ENCODE measurements around the gene RELA. TPM values are rescaled to one million over a fixed set of nuclear protein-coding genes. Genes with fewer than 3 reads are reported as not detected.

RELA gene
- total RNA-seq, 1 experiment from 2014 or later = 76.4 TPM

- CTCF ChIA-PET = interaction anchor here (0.6 kb wide), 1 partner anchor 60 kb away, joined by 4 read pairs; no protein-coding TSS in a partner anchor
- intact Hi-C loops (cut with micrococcal nuclease; ENCODE audit: unreplicated experiment) = no loop called here
- no peak overlapping the region for H3K27ac Mint-ChIP-seq (ENCODE audit: unreplicated experiment)
- BruUV-seq (replicated peaks) = no TSS peak
- no peak for TF ChIP-seq CTCF (IDR thresholded peaks at IDR 0.05; ENCODE audit: unreplicated experiment)
- H3K9me3 Mint-ChIP-seq (ENCODE audit: low read depth, unreplicated experiment) = no peaks in the 10 kb centered on the region
- H3K4me3 Mint-ChIP-seq (ENCODE audit: low read depth, unreplicated experiment) = no peak overlapping the region
- H3K4me1 Mint-ChIP-seq (ENCODE audit: low read depth, unreplicated experiment) = no peaks in the 10 kb centered on the region
- DNase-seq = no peak
- peaks cover 50% of the 10 kb centered on the region for H3K36me3 Mint-ChIP-seq (ENCODE audit: insufficient read depth, unreplicated experiment)
- no peaks in the 10 kb centered on the region for H3K27me3 Mint-ChIP-seq (ENCODE audit: unreplicated experiment)
Observed at GRCh38 chr11:65629579-65629978, 33.1 kb downstream of the RELA start.

- intact Hi-C loops (cut with micrococcal nuclease; ENCODE audit: unreplicated experiment) = no loop called here
- CTCF ChIA-PET = no interaction called here
- no peak overlapping the region for H3K4me3 Mint-ChIP-seq (ENCODE audit: low read depth, unreplicated experiment)
- DNase-seq = no peak
- no TSS peak for BruUV-seq (replicated peaks)
- no peaks in the 10 kb centered on the region for H3K4me1 Mint-ChIP-seq (ENCODE audit: low read depth, unreplicated experiment)
- H3K36me3 Mint-ChIP-seq (ENCODE audit: insufficient read depth, unreplicated experiment) = peaks cover 43% of the 10 kb centered on the region
- no peaks in the 10 kb centered on the region for H3K9me3 Mint-ChIP-seq (ENCODE audit: low read depth, unreplicated experiment)
- H3K27ac Mint-ChIP-seq (ENCODE audit: unreplicated experiment) = no peak overlapping the region
- TF ChIP-seq CTCF (IDR thresholded peaks at IDR 0.05; ENCODE audit: unreplicated experiment) = no peak
- no peaks in the 10 kb centered on the region for H3K27me3 Mint-ChIP-seq (ENCODE audit: unreplicated experiment)
Observed at GRCh38 chr11:65627202-65627601, 35.5 kb downstream of the RELA start.

GRCh38 chr11:65625628-65626342 lies 36.9 kb downstream of the RELA start:
- peak; percentile 34 for DNase-seq
- TF ChIP-seq CTCF (IDR thresholded peaks at IDR 0.05; ENCODE audit: unreplicated experiment) = peak; percentile 43
- Mint-ChIP-seq H3K27me3 (ENCODE audit: unreplicated experiment) (no peaks in the 10 kb centered on the region), H3K36me3 (ENCODE audit: insufficient read depth, unreplicated experiment) (peaks cover 57% of the 10 kb centered on the region), H3K9me3 (ENCODE audit: low read depth, unreplicated experiment) (no peaks in the 10 kb centered on the region), H3K27ac (ENCODE audit: unreplicated experiment) (no peak overlapping the region), H3K4me1 (ENCODE audit: low read depth, unreplicated experiment) (no peaks in the 10 kb centered on the region), H3K4me3 (ENCODE audit: low read depth, unreplicated experiment) (no peak overlapping the region)
- intact Hi-C loops (cut with micrococcal nuclease; ENCODE audit: unreplicated experiment) = no loop called here
- CTCF ChIA-PET = interaction anchor here (0.9 kb wide), 1 partner anchor 86 kb away, joined by 4 read pairs; the partner anchor contains the start of gene KAT5
- no TSS peak for BruUV-seq (replicated peaks)

- TF ChIP-seq CTCF (IDR thresholded peaks at IDR 0.05; ENCODE audit: unreplicated experiment) = no peak
- intact Hi-C loops (cut with micrococcal nuclease; ENCODE audit: unreplicated experiment) = no loop called here
- H3K36me3 Mint-ChIP-seq (ENCODE audit: insufficient read depth, unreplicated experiment) = peaks cover 53% of the 10 kb centered on the region
Observed at GRCh38 chr11:65624931-65625627, 37.6 kb downstream of the RELA start.

More at GRCh38 chr11:65624931-65625627, 37.6 kb downstream of the RELA start:
- Mint-ChIP-seq H3K9me3 (ENCODE audit: low read depth, unreplicated experiment) (no peaks in the 10 kb centered on the region), H3K27me3 (ENCODE audit: unreplicated experiment) (no peaks in the 10 kb centered on the region), H3K4me1 (ENCODE audit: low read depth, unreplicated experiment) (no peaks in the 10 kb centered on the region), H3K4me3 (ENCODE audit: low read depth, unreplicated experiment) (no peak overlapping the region), H3K27ac (ENCODE audit: unreplicated experiment) (no peak overlapping the region)
- no peak for DNase-seq
- BruUV-seq (replicated peaks) = no TSS peak
- CTCF ChIA-PET = no interaction called here
